ENCODE data around the gene DIS3L2.

DNA sequence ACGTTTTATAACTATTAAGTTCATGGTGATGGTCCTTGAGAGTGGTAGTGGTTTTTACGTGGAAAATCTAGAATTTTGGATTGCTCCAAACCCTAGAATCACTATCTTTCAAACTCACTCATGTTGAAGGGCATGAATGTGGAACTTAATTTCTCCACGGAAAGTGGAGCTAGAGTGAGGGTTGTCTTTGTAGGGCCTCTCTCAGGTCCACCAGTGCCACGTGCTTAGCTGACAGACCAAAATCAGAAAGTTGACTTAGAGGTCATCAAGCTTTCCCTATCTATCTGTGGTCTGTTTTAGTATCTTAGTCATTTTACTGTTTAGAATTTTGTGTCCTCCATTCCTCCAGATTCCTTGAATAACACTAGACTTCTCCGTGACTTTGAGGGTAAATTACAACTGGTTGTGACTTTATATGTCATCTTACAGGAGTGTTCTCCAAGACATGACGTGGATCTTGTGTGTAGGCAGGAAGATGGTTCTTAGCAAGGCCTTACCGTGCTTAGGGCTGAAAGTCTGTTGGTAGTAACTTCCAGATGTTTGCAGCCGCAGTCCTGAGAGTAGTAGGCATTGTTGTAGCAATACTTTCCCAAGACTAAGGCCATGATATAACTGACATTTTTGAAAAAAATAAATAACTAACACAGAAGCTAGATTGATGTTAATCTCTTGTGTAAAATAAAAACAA is 26.8 kb downstream of the DIS3L2 start:
- TF ChIP-seq, protein P1, sequence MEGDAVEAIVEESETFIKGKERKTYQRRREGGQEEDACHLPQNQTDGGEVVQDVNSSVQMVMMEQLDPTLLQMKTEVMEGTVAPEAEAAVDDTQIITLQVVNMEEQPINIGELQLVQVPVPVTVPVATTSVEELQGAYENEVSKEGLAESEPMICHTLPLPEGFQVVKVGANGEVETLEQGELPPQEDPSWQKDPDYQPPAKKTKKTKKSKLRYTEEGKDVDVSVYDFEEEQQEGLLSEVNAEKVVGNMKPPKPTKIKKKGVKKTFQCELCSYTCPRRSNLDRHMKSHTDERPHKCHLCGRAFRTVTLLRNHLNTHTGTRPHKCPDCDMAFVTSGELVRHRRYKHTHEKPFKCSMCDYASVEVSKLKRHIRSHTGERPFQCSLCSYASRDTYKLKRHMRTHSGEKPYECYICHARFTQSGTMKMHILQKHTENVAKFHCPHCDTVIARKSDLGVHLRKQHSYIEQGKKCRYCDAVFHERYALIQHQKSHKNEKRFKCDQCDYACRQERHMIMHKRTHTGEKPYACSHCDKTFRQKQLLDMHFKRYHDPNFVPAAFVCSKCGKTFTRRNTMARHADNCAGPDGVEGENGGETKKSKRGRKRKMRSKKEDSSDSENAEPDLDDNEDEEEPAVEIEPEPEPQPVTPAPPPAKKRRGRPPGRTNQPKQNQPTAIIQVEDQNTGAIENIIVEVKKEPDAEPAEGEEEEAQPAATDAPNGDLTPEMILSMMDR (conservative IDR thresholded peaks at IDR 0.05): no peak
- no peak for TF ChIP-seq EZH2 (IDR thresholded peaks at IDR 0.05; ENCODE audit: low read depth)
